Measurements from ENCODE around the gene ANKRD13A.

Gene ANKRD13A

GRCh38 chr12:110038741-110039084 is 39.5 kb downstream of the ANKRD13A start:
- Histone ChIP-seq H3K4me2 (ENCODE audit: low read length, poor library complexity, severe bottlenecking) (no peak overlapping the region), H4K91ac (ENCODE audit: low read length) (no peak overlapping the region), H3K4ac (ENCODE audit: low read depth in 1 of 2, low read length in 2 of 2) (no peak overlapping the region), H3K79me1 (replicated peaks; ENCODE audit: low read length, poor library complexity, severe bottlenecking) (peaks cover 36% of the 10 kb centered on the region), H3K4me3 (ENCODE audit: insufficient read depth in 1 of 2, low read depth in 1 of 2, low read length in 2 of 2) (peak overlapping the region in 1 of 2 experiments; percentile 25), H3K27ac (ENCODE audit: low read length, poor library complexity, severe bottlenecking) (peak overlapping the region; percentile 77), H2BK5ac (ENCODE audit: low read depth, low read length, poor library complexity, severe bottlenecking) (no peak overlapping the region), H2AK5ac (ENCODE audit: low read length, severe bottlenecking) (no peak overlapping the region), H3K9me3 (ENCODE audit: control insufficient read depth, low read length) (no peaks in the 10 kb centered on the region), H2BK12ac (ENCODE audit: low read length in 2 of 2) (no peak overlapping the region), H3K27me3 (ENCODE audit: control insufficient read depth in 1 of 2, insufficient read depth in 1 of 2, low read length in 2 of 2) (no peaks in the 10 kb centered on the region), H2AFZ (ENCODE audit: low read depth, low read length) (no peak overlapping the region), H2BK120ac (ENCODE audit: low read depth, low read length) (no peak overlapping the region), H3K9ac (ENCODE audit: low read length) (peak overlapping the region; percentile 77), H3K23ac (ENCODE audit: low read length in 2 of 2) (no peak overlapping the region), H3K14ac (ENCODE audit: low read length in 2 of 2) (no peak overlapping the region), H2BK15ac (ENCODE audit: low read depth, poor library complexity, severe bottlenecking) (no peak overlapping the region), H3K36me3 (ENCODE audit: control insufficient read depth in 1 of 2, insufficient read depth in 2 of 2, low read depth in 1 of 2, low read length in 2 of 2) (peaks cover 35 to 69% of the 10 kb centered on the region in 2 experiments), H4K8ac (ENCODE audit: low read length) (no peak overlapping the region), H3K4me1 (ENCODE audit: control insufficient read depth, insufficient read depth, low read depth, low read length) (peaks cover 6% of the 10 kb centered on the region), H3K18ac (ENCODE audit: low read depth in 1 of 2, low read length in 2 of 2) (no peak overlapping the region)
- 31% methylated on average over 3 of the region's 5 CpGs for WGBS
- no peak for DNase-seq

- Histone ChIP-seq H2BK5ac (ENCODE audit: low read depth, low read length, poor library complexity, severe bottlenecking) (no peak overlapping the region), H3K27ac (ENCODE audit: low read length, poor library complexity, severe bottlenecking) (peak overlapping the region; percentile 77), H3K14ac (ENCODE audit: low read length in 2 of 2) (no peak overlapping the region), H3K9me3 (ENCODE audit: control insufficient read depth, low read length) (no peaks in the 10 kb centered on the region), H3K18ac (ENCODE audit: low read depth in 1 of 2, low read length in 2 of 2) (peak overlapping the region; percentile 44 to 50), H3K4ac (ENCODE audit: low read depth in 1 of 2, low read length in 2 of 2) (peak overlapping the region in 1 of 2 experiments; percentile 9), H3K9ac (ENCODE audit: low read length) (peak overlapping the region; percentile 77), H4K8ac (ENCODE audit: low read length) (peak overlapping the region; percentile 8), H2AFZ (ENCODE audit: low read depth, low read length) (no peak overlapping the region), H3K36me3 (ENCODE audit: control insufficient read depth in 1 of 2, insufficient read depth in 2 of 2, low read depth in 1 of 2, low read length in 2 of 2) (peaks cover 34 to 68% of the 10 kb centered on the region in 2 experiments), H2AK5ac (ENCODE audit: low read length, severe bottlenecking) (no peak overlapping the region), H2BK12ac (ENCODE audit: low read length in 2 of 2) (peak overlapping the region in 1 of 2 experiments; percentile 38), H2BK120ac (ENCODE audit: low read depth, low read length) (no peak overlapping the region), H3K4me2 (ENCODE audit: low read length, poor library complexity, severe bottlenecking) (no peak overlapping the region), H3K79me1 (replicated peaks; ENCODE audit: low read length, poor library complexity, severe bottlenecking) (peaks cover 36% of the 10 kb centered on the region), H3K4me1 (ENCODE audit: control insufficient read depth, insufficient read depth, low read depth, low read length) (peaks cover 6% of the 10 kb centered on the region), H3K27me3 (ENCODE audit: control insufficient read depth in 1 of 2, insufficient read depth in 1 of 2, low read length in 2 of 2) (no peaks in the 10 kb centered on the region), H3K23ac (ENCODE audit: low read length in 2 of 2) (no peak overlapping the region), H2BK15ac (ENCODE audit: low read depth, poor library complexity, severe bottlenecking) (peak overlapping the region; percentile 80), H3K4me3 (ENCODE audit: insufficient read depth in 1 of 2, low read depth in 1 of 2, low read length in 2 of 2) (peak overlapping the region in 1 of 2 experiments; percentile 25), H4K91ac (ENCODE audit: low read length) (no peak overlapping the region)
- DNase-seq = peak; percentile 95
- WGBS = 8% methylated on average over 5 of the region's 5 CpGs
Measured at GRCh38 chr12:110039085-110039807, 40.0 kb downstream of the ANKRD13A start.

GRCh38 chr12:110042264-110042663 is 43.0 kb downstream of the ANKRD13A start:
- WGBS = 92% methylated on average over 3 of the region's 3 CpGs
- Histone ChIP-seq H2BK120ac (ENCODE audit: low read depth, low read length) (no peak overlapping the region), H3K4ac (ENCODE audit: low read depth in 1 of 2, low read length in 2 of 2) (no peak overlapping the region), H3K4me3 (ENCODE audit: insufficient read depth in 1 of 2, low read depth in 1 of 2, low read length in 2 of 2) (no peak overlapping the region), H3K4me2 (ENCODE audit: low read length, poor library complexity, severe bottlenecking) (no peak overlapping the region), H2AFZ (ENCODE audit: low read depth, low read length) (no peak overlapping the region), H3K27ac (ENCODE audit: low read length, poor library complexity, severe bottlenecking) (no peak overlapping the region), H3K18ac (ENCODE audit: low read depth in 1 of 2, low read length in 2 of 2) (no peak overlapping the region), H4K91ac (ENCODE audit: low read length) (no peak overlapping the region), H3K36me3 (ENCODE audit: control insufficient read depth in 1 of 2, insufficient read depth in 2 of 2, low read depth in 1 of 2, low read length in 2 of 2) (peaks cover 16 to 46% of the 10 kb centered on the region in 2 experiments), H3K79me1 (replicated peaks; ENCODE audit: low read length, poor library complexity, severe bottlenecking) (peaks cover 20% of the 10 kb centered on the region), H3K4me1 (ENCODE audit: control insufficient read depth, insufficient read depth, low read depth, low read length) (peaks cover 7% of the 10 kb centered on the region), H2AK5ac (ENCODE audit: low read length, severe bottlenecking) (no peak overlapping the region), H3K23ac (ENCODE audit: low read length in 2 of 2) (no peak overlapping the region), H3K9me3 (ENCODE audit: control insufficient read depth, low read length) (no peaks in the 10 kb centered on the region), H2BK15ac (ENCODE audit: low read depth, poor library complexity, severe bottlenecking) (no peak overlapping the region), H4K8ac (ENCODE audit: low read length) (no peak overlapping the region), H2BK12ac (ENCODE audit: low read length in 2 of 2) (no peak overlapping the region), H3K14ac (ENCODE audit: low read length in 2 of 2) (no peak overlapping the region), H3K27me3 (ENCODE audit: control insufficient read depth in 1 of 2, insufficient read depth in 1 of 2, low read length in 2 of 2) (no peaks in the 10 kb centered on the region), H2BK5ac (ENCODE audit: low read depth, low read length, poor library complexity, severe bottlenecking) (no peak overlapping the region), H3K9ac (ENCODE audit: low read length) (peak overlapping the region; percentile 45)
- DNase-seq = no peak

GRCh38 chr12:110046451-110047187 is 47.4 kb downstream of the ANKRD13A start:
- Histone ChIP-seq H2BK5ac (ENCODE audit: low read depth, low read length, poor library complexity, severe bottlenecking) (no peak overlapping the region), H3K4ac (ENCODE audit: low read depth in 1 of 2, low read length in 2 of 2) (no peak overlapping the region), H2BK12ac (ENCODE audit: low read length in 2 of 2) (no peak overlapping the region), H4K8ac (ENCODE audit: low read length) (no peak overlapping the region), H3K9ac (ENCODE audit: low read length) (peak overlapping the region; percentile 90), H2BK15ac (ENCODE audit: low read depth, poor library complexity, severe bottlenecking) (no peak overlapping the region), H3K18ac (ENCODE audit: low read depth in 1 of 2, low read length in 2 of 2) (no peak overlapping the region), H2AFZ (ENCODE audit: low read depth, low read length) (no peak overlapping the region), H3K4me3 (ENCODE audit: insufficient read depth in 1 of 2, low read depth in 1 of 2, low read length in 2 of 2) (peak overlapping the region in 1 of 2 experiments; percentile 87), H2AK5ac (ENCODE audit: low read length, severe bottlenecking) (no peak overlapping the region), H3K36me3 (ENCODE audit: control insufficient read depth in 1 of 2, insufficient read depth in 2 of 2, low read depth in 1 of 2, low read length in 2 of 2) (peaks cover 9 to 13% of the 10 kb centered on the region in 2 experiments), H3K4me2 (ENCODE audit: low read length, poor library complexity, severe bottlenecking) (no peak overlapping the region), H3K79me1 (replicated peaks; ENCODE audit: low read length, poor library complexity, severe bottlenecking) (peaks cover 10% of the 10 kb centered on the region), H3K9me3 (ENCODE audit: control insufficient read depth, low read length) (no peaks in the 10 kb centered on the region), H4K91ac (ENCODE audit: low read length) (no peak overlapping the region), H2BK120ac (ENCODE audit: low read depth, low read length) (no peak overlapping the region), H3K14ac (ENCODE audit: low read length in 2 of 2) (no peak overlapping the region), H3K23ac (ENCODE audit: low read length in 2 of 2) (no peak overlapping the region), H3K27ac (ENCODE audit: low read length, poor library complexity, severe bottlenecking) (no peak overlapping the region), H3K27me3 (ENCODE audit: control insufficient read depth in 1 of 2, insufficient read depth in 1 of 2, low read length in 2 of 2) (no peaks in the 10 kb centered on the region), H3K4me1 (ENCODE audit: control insufficient read depth, insufficient read depth, low read depth, low read length) (peaks cover 8% of the 10 kb centered on the region)
- peak; percentile 84 for DNase-seq
- 94% methylated on average over 6 of the region's 8 CpGs for WGBS

Measured in mesenchymal stem cell (in vitro differentiated cells and primary cell).